ENCODE results near the gene BHLHE23.

DNA sequence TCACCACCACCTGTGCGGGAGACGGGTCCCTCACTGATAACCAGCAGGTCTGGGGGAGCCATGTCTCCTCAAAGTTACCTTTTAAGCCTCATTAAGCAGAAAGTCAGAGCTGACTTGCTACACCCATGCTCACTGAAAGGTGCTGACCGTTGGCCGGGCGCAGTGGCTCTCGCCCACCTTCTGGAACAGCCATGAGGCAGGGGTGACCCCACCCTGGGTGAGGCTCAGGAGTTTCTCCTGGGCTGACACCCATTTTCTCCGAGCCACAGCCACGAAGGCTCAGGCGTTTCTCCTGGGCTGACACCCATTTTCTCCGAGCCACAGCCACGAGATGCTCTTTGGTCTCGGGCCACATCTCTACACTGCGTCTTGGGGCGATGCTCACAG lies 10.2 kb downstream of the BHLHE23 start:
- TF ChIP-seq, protein P1, sequence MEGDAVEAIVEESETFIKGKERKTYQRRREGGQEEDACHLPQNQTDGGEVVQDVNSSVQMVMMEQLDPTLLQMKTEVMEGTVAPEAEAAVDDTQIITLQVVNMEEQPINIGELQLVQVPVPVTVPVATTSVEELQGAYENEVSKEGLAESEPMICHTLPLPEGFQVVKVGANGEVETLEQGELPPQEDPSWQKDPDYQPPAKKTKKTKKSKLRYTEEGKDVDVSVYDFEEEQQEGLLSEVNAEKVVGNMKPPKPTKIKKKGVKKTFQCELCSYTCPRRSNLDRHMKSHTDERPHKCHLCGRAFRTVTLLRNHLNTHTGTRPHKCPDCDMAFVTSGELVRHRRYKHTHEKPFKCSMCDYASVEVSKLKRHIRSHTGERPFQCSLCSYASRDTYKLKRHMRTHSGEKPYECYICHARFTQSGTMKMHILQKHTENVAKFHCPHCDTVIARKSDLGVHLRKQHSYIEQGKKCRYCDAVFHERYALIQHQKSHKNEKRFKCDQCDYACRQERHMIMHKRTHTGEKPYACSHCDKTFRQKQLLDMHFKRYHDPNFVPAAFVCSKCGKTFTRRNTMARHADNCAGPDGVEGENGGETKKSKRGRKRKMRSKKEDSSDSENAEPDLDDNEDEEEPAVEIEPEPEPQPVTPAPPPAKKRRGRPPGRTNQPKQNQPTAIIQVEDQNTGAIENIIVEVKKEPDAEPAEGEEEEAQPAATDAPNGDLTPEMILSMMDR (IDR thresholded peaks at IDR 0.05): no peak
- TF ChIP-seq POLR2A (IDR thresholded peaks at IDR 0.05): no peak

Data from uterus (tissue), 2 donors.